OCI-LY1 (cell line): ENCODE results near the gene STAT4.

ENCODE experiments used
- EZH2 ChIP-seq: fragments of 200-600 bp; sonication (generic), shearing (Covaris generic); IDR thresholded peaks from 2 replicates; pipeline ENCODE4 v1.8.0; 2017; ENCODE audit warnings: borderline replicate concordance, mixed run types, mild to moderate bottlenecking, antibody characterized with exemption, low read length, moderate library complexity, mixed read lengths
- TF ChIP-seq, protein P1 (sequence below): fragments of 200-600 bp; sonication (generic), shearing (Covaris generic); IDR thresholded peaks from 2 replicates; pipeline ENCODE4 v1.5.1; 2017; ENCODE audit warnings: mild to moderate bottlenecking, antibody characterized with exemption, low read length, moderate library complexity, mixed read lengths

DNA sequence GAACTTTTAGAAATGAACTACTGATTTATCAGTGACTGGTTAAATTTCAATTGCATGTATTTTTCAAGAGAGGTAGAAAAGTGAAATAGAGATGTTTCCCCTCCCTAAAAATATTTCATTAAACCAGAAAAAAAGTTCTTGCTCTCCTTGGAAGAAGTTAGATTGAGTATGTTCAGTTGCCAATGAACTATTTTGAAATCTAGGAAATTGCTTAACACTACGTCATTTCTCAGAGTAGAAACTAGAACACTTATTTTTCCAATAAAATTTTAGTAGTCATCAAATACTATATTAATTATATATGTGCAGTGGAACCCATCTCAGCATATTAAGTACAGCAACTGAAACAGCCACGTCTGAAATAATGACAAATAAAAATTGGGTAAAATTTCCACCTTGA, 85.0 kb downstream of the STAT4 start:
- TF ChIP-seq, protein P1, sequence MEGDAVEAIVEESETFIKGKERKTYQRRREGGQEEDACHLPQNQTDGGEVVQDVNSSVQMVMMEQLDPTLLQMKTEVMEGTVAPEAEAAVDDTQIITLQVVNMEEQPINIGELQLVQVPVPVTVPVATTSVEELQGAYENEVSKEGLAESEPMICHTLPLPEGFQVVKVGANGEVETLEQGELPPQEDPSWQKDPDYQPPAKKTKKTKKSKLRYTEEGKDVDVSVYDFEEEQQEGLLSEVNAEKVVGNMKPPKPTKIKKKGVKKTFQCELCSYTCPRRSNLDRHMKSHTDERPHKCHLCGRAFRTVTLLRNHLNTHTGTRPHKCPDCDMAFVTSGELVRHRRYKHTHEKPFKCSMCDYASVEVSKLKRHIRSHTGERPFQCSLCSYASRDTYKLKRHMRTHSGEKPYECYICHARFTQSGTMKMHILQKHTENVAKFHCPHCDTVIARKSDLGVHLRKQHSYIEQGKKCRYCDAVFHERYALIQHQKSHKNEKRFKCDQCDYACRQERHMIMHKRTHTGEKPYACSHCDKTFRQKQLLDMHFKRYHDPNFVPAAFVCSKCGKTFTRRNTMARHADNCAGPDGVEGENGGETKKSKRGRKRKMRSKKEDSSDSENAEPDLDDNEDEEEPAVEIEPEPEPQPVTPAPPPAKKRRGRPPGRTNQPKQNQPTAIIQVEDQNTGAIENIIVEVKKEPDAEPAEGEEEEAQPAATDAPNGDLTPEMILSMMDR, result no peak
- TF ChIP-seq EZH2, result no peak
